Vagina (tissue), 2 donors: Measurements from ENCODE around the gene MOV10L1.

Experiments used
- POLR2A ChIP-seq, 2 donors: fragments of 450-650 bp; IDR thresholded peaks; one replicate each; pipeline ENCODE4 v1.6.1; 2017; ENCODE audit warnings: antibody characterized with exemption in 2 of 2, mild to moderate bottlenecking in 2 of 2, moderate library complexity in 2 of 2
- POLR2AphosphoS5 ChIP-seq, 2 donors: sonication (generic); formaldehyde crosslinking; IDR thresholded peaks; one replicate each; pipeline ENCODE4 v1.9.0; 2017; ENCODE audit warnings: antibody characterized with exemption in 2 of 2, mild to moderate bottlenecking in 2 of 2, low read depth in 1 of 2; ENCODE audit not compliant: insufficient read depth in 1 of 2
- TF ChIP-seq, protein P1 (sequence below), 3 experiments: fragments of 450-650 bp in 2 of 3; fragments of 200-600 bp in 1 of 3; sonication (generic) in 1 of 3; IDR thresholded peaks; one replicate each; pipeline ENCODE4 v1.5.1; 2017 to 2019; ENCODE audit warnings: antibody characterized with exemption in 3 of 3, mild to moderate bottlenecking in 2 of 3, moderate library complexity in 2 of 3

DNA sequence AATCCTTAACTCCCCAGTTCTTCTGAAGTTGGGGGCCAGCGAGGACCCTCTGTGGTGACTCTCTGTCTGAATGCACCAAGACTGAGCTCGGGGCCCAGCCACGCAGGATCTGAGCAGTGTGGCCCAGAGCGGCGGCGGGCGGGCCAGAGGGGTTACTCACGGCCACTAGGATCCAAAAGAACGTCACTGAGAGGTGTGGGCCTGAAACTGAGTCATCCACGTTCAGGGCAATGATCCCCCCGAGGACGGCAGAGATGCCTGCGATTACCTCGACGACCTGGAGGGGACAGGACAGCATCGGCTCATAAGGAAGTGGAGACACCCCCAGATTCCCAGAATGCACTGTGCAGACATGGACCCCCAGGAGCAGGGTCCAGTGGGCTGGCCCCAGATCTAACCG is 15.8 kb upstream of the MOV10L1 start:
- TF ChIP-seq POLR2A (IDR thresholded peaks at IDR 0.05) (no peak), POLR2AphosphoS5 (IDR thresholded peaks at IDR 0.05; ENCODE audit: insufficient read depth in 1 of 2, low read depth in 1 of 2) (no peak)
- TF ChIP-seq, protein P1, sequence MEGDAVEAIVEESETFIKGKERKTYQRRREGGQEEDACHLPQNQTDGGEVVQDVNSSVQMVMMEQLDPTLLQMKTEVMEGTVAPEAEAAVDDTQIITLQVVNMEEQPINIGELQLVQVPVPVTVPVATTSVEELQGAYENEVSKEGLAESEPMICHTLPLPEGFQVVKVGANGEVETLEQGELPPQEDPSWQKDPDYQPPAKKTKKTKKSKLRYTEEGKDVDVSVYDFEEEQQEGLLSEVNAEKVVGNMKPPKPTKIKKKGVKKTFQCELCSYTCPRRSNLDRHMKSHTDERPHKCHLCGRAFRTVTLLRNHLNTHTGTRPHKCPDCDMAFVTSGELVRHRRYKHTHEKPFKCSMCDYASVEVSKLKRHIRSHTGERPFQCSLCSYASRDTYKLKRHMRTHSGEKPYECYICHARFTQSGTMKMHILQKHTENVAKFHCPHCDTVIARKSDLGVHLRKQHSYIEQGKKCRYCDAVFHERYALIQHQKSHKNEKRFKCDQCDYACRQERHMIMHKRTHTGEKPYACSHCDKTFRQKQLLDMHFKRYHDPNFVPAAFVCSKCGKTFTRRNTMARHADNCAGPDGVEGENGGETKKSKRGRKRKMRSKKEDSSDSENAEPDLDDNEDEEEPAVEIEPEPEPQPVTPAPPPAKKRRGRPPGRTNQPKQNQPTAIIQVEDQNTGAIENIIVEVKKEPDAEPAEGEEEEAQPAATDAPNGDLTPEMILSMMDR (IDR thresholded peaks at IDR 0.05): no peak
